GM12864 (cell line): ENCODE data around the gene PAQR5.

Experiments
- DNase-seq: peaks from one replicate; pipeline ENCODE4 v3.0.0-alpha.2; 2011; ENCODE audit warnings: low read depth
- H3K4me3 ChIP-seq: 2 replicates; pipeline ENCODE4 v1.5.1; 2011; ENCODE audit warnings: mild to moderate bottlenecking, low read depth, low read length, control low read depth
- TF ChIP-seq, protein P1 (sequence below): IDR thresholded peaks from 2 replicates; pipeline ENCODE4 v1.5.1; 2011; ENCODE audit warnings: low read depth, mild to moderate bottlenecking, moderate library complexity, low read length, control low read depth, inconsistent platforms; ENCODE audit errors: missing control alignments

The PAQR5 gene

DNA sequence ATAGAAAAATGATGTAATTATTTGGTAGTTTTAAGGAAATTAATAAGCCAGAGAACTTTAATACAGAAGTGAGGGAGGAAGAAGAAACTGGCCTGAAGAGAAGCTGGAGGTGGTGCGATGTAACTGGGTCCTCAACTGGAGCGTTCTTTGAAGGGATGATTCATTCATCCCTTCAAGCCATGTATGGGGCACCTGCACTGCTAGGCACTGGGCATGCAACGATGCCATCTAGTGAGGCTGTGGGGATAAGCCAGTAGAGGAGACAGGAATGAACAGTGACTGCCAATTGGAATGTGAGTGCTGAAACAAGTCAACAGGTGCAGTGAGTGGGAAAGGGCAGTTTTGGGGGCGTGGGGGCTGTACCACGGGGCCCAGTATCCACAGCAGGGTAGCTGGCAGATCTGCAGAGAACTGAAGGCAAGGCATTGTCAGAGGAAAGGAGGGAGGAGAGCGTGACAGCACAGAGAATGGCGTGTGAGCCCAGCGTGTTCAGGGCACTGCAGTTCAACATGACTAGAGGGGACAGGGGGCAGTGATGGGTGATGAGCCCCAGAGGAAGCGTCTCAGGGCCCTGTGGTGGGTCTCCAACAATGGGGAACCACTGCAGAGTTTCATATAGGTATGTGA is 111.6 kb downstream of the PAQR5 start:
- H3K4me3 ChIP-seq: no peak overlapping the region
- TF ChIP-seq, protein P1, sequence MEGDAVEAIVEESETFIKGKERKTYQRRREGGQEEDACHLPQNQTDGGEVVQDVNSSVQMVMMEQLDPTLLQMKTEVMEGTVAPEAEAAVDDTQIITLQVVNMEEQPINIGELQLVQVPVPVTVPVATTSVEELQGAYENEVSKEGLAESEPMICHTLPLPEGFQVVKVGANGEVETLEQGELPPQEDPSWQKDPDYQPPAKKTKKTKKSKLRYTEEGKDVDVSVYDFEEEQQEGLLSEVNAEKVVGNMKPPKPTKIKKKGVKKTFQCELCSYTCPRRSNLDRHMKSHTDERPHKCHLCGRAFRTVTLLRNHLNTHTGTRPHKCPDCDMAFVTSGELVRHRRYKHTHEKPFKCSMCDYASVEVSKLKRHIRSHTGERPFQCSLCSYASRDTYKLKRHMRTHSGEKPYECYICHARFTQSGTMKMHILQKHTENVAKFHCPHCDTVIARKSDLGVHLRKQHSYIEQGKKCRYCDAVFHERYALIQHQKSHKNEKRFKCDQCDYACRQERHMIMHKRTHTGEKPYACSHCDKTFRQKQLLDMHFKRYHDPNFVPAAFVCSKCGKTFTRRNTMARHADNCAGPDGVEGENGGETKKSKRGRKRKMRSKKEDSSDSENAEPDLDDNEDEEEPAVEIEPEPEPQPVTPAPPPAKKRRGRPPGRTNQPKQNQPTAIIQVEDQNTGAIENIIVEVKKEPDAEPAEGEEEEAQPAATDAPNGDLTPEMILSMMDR: no peak
- no peak for DNase-seq

DNA sequence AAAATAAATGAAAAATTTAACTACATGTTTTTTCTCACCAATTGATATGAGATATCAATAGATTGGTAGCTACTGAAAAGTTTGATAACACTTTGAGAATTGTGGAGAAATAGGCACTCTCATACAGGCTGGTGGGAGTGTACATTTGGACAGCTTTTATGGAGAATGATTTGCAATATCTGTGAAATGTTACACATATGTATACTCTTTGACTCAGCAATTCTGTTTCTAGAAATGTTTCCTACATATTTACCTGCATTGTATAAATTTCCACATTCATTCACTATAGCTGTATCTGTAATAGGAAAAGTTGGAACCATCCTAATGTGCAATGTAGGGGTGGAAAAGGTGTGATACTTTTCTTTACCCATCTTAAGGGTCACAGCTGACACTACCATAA is 113.6 kb downstream of the PAQR5 start:
- TF ChIP-seq, protein P1: no peak
- no peak for DNase-seq
- no peak overlapping the region for H3K4me3 ChIP-seq

DNA sequence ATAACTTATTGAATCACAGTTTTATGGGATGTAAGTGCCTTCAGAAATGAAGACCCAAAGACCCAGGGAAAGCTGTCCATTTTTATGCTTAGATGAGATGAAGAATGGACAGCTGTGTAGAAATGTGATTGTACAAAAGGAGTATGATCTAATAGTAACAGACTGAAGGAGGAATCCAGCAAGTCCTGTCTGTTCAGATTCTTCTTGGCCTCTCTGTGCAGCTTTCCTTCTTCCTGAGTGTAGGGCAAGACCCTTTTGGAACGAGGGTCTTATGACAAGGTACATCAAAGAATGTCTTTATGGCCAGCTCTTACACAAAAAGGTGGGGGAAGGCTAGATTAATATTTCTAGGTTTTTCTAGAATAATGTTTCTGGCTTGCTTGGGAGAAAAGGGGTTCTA is 114.0 kb downstream of the PAQR5 start:
- H3K4me3 ChIP-seq: no peak overlapping the region
- no peak for DNase-seq
- TF ChIP-seq, protein P1: no peak

DNA sequence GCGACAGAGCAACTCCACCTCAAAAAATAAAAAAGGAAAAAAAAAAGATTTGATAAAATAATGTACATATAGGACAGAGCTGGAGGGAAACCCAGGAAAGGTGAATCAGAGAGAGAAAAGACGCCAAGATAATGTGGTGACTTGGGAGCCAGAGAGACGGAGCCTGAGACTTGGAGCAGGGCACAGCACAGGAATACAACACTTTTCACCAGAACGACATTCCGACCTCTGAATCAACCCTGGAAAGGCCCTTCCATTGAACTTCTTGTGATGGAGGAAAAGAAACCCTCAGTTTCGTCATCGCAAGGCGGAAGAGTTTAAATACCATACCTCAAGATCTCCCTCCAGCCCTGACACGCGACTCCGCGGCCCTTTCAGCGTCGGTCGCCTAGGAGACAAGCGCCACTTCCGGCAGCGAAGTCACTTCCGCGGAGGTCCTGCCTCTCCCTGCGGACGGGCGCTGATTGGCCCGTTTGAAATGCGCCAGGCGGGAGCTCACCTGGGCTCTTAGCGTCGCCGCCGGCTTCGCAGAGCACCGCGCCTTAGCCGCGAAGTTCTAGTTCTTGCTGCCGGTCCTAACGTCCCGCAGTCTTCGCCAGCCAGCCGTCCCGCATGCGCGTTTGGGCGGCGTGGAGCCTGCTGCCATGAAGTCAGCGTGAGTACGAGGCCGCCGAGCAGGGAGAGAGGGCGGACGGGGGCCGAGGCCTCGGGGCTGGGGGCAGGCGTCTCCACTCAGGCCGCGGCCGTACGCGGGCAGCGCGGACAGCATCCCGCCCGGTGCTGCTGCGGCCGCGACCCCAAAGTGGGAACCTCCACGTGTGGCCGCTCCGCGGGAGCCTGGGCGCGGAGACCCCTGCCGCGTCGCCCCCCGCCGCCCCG is 115.3 kb downstream of the PAQR5 start, which contains the start of gene KIF23:
TSS of gene KIF23 (plus strand) at position 528 of the 879 bp plus-strand sequence. CDS start at position 645, 117 bp downstream.
- TF ChIP-seq, protein P1: no peak
- peak; percentile 83 for DNase-seq
- peak within 1 kb of the TSS; percentile 71 for H3K4me3 ChIP-seq

DNA sequence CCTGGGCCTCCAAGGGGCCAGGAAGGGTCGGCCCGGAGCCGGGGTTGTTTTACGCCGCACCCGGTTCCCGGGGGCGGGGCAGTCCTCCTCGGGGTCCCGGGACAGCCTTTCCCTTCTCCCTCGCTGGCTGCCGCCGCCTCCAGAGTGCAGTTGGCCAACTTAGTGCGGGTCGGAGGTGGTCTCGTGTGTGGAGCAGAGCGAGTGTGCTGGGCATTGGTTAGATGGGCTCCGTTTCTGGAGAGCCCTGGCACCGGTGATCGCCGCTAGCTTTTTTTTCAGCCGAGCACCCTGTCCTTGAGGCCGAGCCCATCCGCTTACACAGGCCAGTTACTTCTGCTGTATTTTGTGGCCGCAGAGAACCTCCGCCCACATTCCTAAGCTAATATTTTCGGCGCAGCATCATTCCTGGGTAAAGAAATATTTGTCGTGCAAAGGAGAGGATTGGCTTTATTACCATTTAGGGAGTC is 116.0 kb downstream of the PAQR5 start:
- H3K4me3 ChIP-seq: peak overlapping the region; percentile 71
- peak; percentile 22 for DNase-seq
- TF ChIP-seq, protein P1: no peak

DNA sequence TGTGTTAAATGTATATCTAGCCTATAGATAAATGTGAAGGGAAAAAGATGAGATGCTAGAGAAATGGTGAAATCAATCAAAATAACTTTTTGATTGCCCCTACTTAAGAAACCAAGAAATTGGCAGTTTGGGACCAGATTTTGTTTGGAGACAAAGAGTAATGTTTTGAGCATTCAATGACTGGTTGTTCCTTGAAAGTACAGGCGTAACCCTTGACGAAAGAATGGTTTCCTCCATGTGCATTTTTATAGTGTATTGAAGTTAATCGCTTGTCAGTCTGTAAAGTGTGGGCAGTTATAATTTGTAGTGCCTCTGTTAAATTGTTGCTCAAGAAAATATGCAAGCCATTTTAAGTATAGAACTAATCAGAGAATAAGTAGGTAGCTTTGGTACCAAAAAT is 116.7 kb downstream of the PAQR5 start:
- DNase-seq: no peak
- TF ChIP-seq, protein P1: no peak
- peak overlapping the region; percentile 71 for H3K4me3 ChIP-seq

DNA sequence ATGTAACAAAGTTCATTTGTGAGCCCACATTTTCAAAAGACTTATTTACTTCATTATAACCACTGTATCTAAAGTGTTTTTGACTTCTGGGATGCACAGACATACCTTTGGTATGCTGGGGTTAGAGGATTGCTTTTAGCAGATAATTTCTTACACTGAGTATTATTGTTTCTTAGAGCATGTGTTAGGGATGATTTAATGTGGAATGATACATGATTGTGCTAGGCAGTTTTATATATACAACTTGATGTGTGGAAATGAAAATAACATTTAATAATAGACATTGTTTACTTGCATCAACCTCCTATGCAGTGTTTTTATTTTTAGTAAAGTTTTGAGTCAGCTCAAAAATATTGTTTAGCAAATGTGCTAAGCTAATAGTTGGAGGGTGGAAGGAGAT is 118.9 kb downstream of the PAQR5 start:
- H3K4me3 ChIP-seq: no peak overlapping the region
- DNase-seq: no peak
- TF ChIP-seq, protein P1: no peak
